Ovary (tissue), 3 donors: ENCODE measurements around the gene FABP3.

ENCODE experiments used
- EP300 ChIP-seq: sonication (generic); formaldehyde crosslinking; IDR thresholded peaks from one replicate; pipeline ENCODE4 v1.6.1; 2017; ENCODE audit warnings: antibody characterized with exemption
- POLR2A ChIP-seq: fragments of 450-650 bp; IDR thresholded peaks from one replicate; pipeline ENCODE4 v1.6.1; 2017; ENCODE audit warnings: antibody characterized with exemption, mild to moderate bottlenecking, moderate library complexity
- TF ChIP-seq, protein P1 (sequence below), 3 donors: fragments of 450-650 bp in 2 of 3; fragments of 200-600 bp in 1 of 3; IDR thresholded peaks; one replicate each; pipeline versions ENCODE4 v1.5.1 to v1.8.0; 2016 to 2022; ENCODE audit warnings: antibody characterized with exemption in 3 of 3, mild to moderate bottlenecking in 1 of 3
- donor health status: DM: no; HTN: no; CAD: no.

DNA sequence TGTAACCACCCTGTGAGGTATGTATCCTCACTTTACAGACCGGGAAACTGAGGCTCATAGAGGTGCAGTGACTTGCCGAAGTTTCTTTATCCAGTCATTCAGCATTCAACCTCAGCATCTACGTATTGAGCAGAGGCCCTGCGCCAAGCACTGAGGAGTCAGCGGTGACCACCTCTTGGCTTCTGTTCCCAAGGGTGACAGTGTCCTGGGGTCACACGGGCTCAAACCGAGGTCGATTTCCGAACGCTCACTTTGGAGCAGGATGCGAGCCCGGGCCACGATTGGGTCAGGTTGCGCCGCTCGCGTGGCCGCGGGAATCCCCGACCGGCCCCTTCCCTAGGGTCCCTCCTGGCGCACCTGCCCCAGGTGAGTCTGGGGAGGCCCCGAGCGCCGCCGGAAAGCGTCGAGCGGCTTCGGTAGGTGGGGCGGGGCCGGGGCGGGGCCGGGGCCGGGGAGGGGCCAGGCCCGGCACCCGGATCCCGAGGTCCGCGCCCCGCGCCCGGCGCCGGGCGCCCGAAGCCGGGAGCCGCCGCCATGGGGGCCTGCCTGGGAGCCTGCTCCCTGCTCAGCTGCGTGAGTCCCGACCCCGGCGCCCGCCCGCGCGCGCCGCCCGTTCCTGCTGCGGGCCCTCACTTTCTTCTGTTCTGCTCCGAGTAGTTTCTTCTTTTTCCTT, 40.0 kb upstream of the FABP3 start, which contains the start of gene SERINC2:
- TF ChIP-seq, protein P1, sequence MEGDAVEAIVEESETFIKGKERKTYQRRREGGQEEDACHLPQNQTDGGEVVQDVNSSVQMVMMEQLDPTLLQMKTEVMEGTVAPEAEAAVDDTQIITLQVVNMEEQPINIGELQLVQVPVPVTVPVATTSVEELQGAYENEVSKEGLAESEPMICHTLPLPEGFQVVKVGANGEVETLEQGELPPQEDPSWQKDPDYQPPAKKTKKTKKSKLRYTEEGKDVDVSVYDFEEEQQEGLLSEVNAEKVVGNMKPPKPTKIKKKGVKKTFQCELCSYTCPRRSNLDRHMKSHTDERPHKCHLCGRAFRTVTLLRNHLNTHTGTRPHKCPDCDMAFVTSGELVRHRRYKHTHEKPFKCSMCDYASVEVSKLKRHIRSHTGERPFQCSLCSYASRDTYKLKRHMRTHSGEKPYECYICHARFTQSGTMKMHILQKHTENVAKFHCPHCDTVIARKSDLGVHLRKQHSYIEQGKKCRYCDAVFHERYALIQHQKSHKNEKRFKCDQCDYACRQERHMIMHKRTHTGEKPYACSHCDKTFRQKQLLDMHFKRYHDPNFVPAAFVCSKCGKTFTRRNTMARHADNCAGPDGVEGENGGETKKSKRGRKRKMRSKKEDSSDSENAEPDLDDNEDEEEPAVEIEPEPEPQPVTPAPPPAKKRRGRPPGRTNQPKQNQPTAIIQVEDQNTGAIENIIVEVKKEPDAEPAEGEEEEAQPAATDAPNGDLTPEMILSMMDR (IDR thresholded peaks at IDR 0.05) = no peak
- TF ChIP-seq POLR2A (no peak), EP300 (no peak)
